K562 (cell line): ENCODE data around the gene WAS.

Experiments used
- BRCA1 ChIP-seq, 2 experiments: fragments of 450-650 bp in 1 of 2; sonication (generic) in 1 of 2; formaldehyde crosslinking in 1 of 2; IDR thresholded peaks; 2 replicates each; pipeline versions ENCODE4 v1.5.0 to v1.6.1; 2017 to 2020; ENCODE audit warnings: mild to moderate bottlenecking in 1 of 2, missing genetic modification reagents in 1 of 2
- CHD1 ChIP-seq: fragments of 200-600 bp; sonication (generic); IDR thresholded peaks from one replicate; pipeline ENCODE4 v1.6.1; 2012; ENCODE audit warnings: mild to moderate bottlenecking, moderate library complexity, low read length, inconsistent platforms
- CHD2 ChIP-seq: IDR thresholded peaks from 2 replicates; pipeline ENCODE4 v1.6.1; 2011; ENCODE audit warnings: low read depth, low read length
- EP300 ChIP-seq: IDR thresholded peaks from 2 replicates; pipeline ENCODE4 v1.6.1; 2012; ENCODE audit warnings: low read length, improper control_type of control experiment
- MECOM ChIP-seq: fragments of 250-450 bp; sonication (Bioruptor Pico); IDR thresholded peaks from 2 replicates; pipeline ENCODE4 v1.8.0; 2022; ENCODE audit warnings: inconsistent platforms
- POLR2AphosphoS5 ChIP-seq: IDR thresholded peaks from 2 replicates; pipeline ENCODE4 v1.6.1; 2011; ENCODE audit warnings: mild to moderate bottlenecking, low read depth, low read length, moderate library complexity; ENCODE audit not compliant: control insufficient read depth, insufficient read depth
- TGIF2 ChIP-seq: sonication (generic); formaldehyde crosslinking; IDR thresholded peaks from 2 replicates; pipeline ENCODE4 v1.8.1; 2022; ENCODE audit warnings: mild to moderate bottlenecking, missing genetic modification reagents, moderate library complexity
- ZBTB17 ChIP-seq: fragments of 450-650 bp; formaldehyde crosslinking; IDR thresholded peaks from 2 replicates; pipeline ENCODE4 v1.4.0; 2020; ENCODE audit warnings: mild to moderate bottlenecking
- ZBTB7A ChIP-seq: IDR thresholded peaks from 2 replicates; pipeline ENCODE4 v1.6.1; 2011; ENCODE audit warnings: low read depth, mild to moderate bottlenecking, low read length, moderate library complexity, borderline replicate concordance; ENCODE audit not compliant: control insufficient read depth
- ZNF696 ChIP-seq: fragments of 250-450 bp; sonication (Bioruptor Pico); conservative IDR thresholded peaks from 2 replicates; pipeline ENCODE4 v1.4.0; 2020; ENCODE audit warnings: mild to moderate bottlenecking, moderate library complexity
- TF ChIP-seq, protein P1 (sequence below): sonication (generic); formaldehyde crosslinking; IDR thresholded peaks from 2 replicates; pipeline ENCODE4 v1.8.1; 2022; ENCODE audit warnings: missing genetic modification reagents
- TF ChIP-seq, protein P2 (sequence below), 3 experiments: IDR thresholded peaks in 2 of 3; conservative IDR thresholded peaks in 1 of 3; 2 replicates each; pipeline ENCODE4 v1.5.1; 2011 to 2012; ENCODE audit warnings: low read length in 3 of 3, mild to moderate bottlenecking in 3 of 3, control low read depth in 2 of 3, improper control_type of control experiment in 1 of 3, inconsistent platforms in 1 of 3, low read depth in 1 of 3, mixed read lengths in 1 of 3, moderate library complexity in 1 of 3; ENCODE audit not compliant: insufficient read depth in 2 of 3
- TF ChIP-seq, protein P3 (sequence below): fragments of 250-450 bp; sonication (Bioruptor Pico); IDR thresholded peaks from 2 replicates; pipeline ENCODE4 v1.5.0; 2021
- TF ChIP-seq, protein P4 (sequence below): conservative IDR thresholded peaks from 2 replicates; pipeline ENCODE4 v1.6.1; 2011; ENCODE audit warnings: low read depth, mild to moderate bottlenecking, low read length; ENCODE audit not compliant: control insufficient read depth

DNA sequence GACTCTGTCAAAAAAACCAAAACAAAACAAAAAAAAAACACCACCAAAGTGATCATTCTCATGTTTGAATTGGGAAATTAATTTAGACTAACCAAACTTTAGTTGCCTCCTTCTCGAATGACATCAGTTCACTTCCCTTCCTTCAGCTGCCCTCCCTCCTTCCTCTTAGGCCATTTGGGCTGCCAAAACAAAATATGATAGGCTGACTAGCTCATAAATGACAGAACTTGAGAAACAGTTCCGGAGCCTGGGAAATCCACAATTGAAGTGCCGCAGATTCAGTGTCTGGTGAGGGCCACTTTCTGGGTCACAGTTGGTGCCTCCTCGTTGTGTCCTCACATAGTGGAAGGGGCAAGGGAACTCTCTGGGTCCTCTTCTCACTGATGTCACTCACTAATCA lies 16.1 kb upstream of the WAS start:
- TF ChIP-seq ZBTB7A (no peak), TGIF2 (CRISPR knock-in tag) (no peak), EP300 (no peak), ZNF696 (CRISPR knock-in tag) (no peak), ZBTB17 (CRISPR knock-in tag) (no peak), CHD1 (no peak), CHD2 (no peak), POLR2AphosphoS5 (no peak), BRCA1 (IDR thresholded peaks at IDR 0.05) (no peak), BRCA1 (CRISPR knock-in tag; IDR thresholded peaks at IDR 0.05) (no peak), MECOM (CRISPR knock-in tag) (no peak)
- TF ChIP-seq, protein P1, sequence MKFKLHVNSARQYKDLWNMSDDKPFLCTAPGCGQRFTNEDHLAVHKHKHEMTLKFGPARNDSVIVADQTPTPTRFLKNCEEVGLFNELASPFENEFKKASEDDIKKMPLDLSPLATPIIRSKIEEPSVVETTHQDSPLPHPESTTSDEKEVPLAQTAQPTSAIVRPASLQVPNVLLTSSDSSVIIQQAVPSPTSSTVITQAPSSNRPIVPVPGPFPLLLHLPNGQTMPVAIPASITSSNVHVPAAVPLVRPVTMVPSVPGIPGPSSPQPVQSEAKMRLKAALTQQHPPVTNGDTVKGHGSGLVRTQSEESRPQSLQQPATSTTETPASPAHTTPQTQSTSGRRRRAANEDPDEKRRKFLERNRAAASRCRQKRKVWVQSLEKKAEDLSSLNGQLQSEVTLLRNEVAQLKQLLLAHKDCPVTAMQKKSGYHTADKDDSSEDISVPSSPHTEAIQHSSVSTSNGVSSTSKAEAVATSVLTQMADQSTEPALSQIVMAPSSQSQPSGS, result no peak
- TF ChIP-seq, protein P2, sequence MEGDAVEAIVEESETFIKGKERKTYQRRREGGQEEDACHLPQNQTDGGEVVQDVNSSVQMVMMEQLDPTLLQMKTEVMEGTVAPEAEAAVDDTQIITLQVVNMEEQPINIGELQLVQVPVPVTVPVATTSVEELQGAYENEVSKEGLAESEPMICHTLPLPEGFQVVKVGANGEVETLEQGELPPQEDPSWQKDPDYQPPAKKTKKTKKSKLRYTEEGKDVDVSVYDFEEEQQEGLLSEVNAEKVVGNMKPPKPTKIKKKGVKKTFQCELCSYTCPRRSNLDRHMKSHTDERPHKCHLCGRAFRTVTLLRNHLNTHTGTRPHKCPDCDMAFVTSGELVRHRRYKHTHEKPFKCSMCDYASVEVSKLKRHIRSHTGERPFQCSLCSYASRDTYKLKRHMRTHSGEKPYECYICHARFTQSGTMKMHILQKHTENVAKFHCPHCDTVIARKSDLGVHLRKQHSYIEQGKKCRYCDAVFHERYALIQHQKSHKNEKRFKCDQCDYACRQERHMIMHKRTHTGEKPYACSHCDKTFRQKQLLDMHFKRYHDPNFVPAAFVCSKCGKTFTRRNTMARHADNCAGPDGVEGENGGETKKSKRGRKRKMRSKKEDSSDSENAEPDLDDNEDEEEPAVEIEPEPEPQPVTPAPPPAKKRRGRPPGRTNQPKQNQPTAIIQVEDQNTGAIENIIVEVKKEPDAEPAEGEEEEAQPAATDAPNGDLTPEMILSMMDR (IDR thresholded peaks at IDR 0.05 in 2 of 3, conservative IDR thresholded peaks at IDR 0.05 in 1 of 3; ENCODE audit: insufficient read depth in 2 of 3, low read depth in 1 of 3, low read length in 3 of 3), result no peak
- TF ChIP-seq, protein P3, sequence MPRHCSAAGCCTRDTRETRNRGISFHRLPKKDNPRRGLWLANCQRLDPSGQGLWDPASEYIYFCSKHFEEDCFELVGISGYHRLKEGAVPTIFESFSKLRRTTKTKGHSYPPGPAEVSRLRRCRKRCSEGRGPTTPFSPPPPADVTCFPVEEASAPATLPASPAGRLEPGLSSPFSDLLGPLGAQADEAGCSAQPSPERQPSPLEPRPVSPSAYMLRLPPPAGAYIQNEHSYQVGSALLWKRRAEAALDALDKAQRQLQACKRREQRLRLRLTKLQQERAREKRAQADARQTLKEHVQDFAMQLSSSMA (CRISPR knock-in tag), result no peak
- TF ChIP-seq, protein P4, sequence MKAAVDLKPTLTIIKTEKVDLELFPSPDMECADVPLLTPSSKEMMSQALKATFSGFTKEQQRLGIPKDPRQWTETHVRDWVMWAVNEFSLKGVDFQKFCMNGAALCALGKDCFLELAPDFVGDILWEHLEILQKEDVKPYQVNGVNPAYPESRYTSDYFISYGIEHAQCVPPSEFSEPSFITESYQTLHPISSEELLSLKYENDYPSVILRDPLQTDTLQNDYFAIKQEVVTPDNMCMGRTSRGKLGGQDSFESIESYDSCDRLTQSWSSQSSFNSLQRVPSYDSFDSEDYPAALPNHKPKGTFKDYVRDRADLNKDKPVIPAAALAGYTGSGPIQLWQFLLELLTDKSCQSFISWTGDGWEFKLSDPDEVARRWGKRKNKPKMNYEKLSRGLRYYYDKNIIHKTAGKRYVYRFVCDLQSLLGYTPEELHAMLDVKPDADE, result no peak
